Measurements from ENCODE around the gene FHAD1. TPM values are rescaled to one million over a fixed set of nuclear protein-coding genes. Genes with fewer than 3 reads are reported as not detected.

FHAD1 gene
- total and polyA plus RNA-seq, 10 of the 15 experiments (the other 5 are each of a cell fraction or from before 2014, with no cell fraction given), result 0.09 to 1.0 (median 0.32) TPM; not detected in 2

- RAD21 ChIA-PET (ENCODE audit: unreplicated experiment), result no interaction called here
- in situ Hi-C loops (cut with MboI), result no loop called here
- H2AFZ ChIP-seq (ENCODE audit: control insufficient read depth, low read depth, low read length), result no peak overlapping the region
- H3K9ac ChIP-seq (ENCODE audit: control insufficient read depth, insufficient read depth, low read length), result no peak overlapping the region
- H3K79me2 ChIP-seq (ENCODE audit: control insufficient read depth, insufficient read depth, low read length), result no peaks in the 10 kb centered on the region
- FAIRE-seq (no peak), DNase-seq (ENCODE audit: low read depth, low spot score) (no peak), ATAC-seq (no peak)
- H3K4me3 ChIP-seq, result no peak overlapping the region
- H4K20me1 ChIP-seq (ENCODE audit: control insufficient read depth, insufficient read depth), result no peaks in the 10 kb centered on the region
- SMC1A ChIA-PET (ENCODE audit: uncharacterized antibody, unreplicated experiment), result no interaction called here
- H3K9me3 ChIP-seq (replicated peaks; ENCODE audit: control insufficient read depth, insufficient read depth, low read length), result no peaks in the 10 kb centered on the region
- no peaks in the 10 kb centered on the region for H3K36me3 ChIP-seq (ENCODE audit: control insufficient read depth in 2 of 2, insufficient read depth in 2 of 2, low read length in 1 of 2)
- no peak for TF ChIP-seq PAX5 (IDR thresholded peaks at IDR 0.05; ENCODE audit: borderline replicate concordance, low read depth, low read length)
- no peak for TF ChIP-seq ATF2 (IDR thresholded peaks at IDR 0.05; ENCODE audit: low read length)
- TF ChIP-seq WRNIP1 (IDR thresholded peaks at IDR 0.05; ENCODE audit: borderline replicate concordance, low read depth, low read length), result no peak
- TF ChIP-seq CEBPZ (IDR thresholded peaks at IDR 0.05; ENCODE audit: low read depth, low read length), result no peak
- no peak for TF ChIP-seq POU2F2 (IDR thresholded peaks at IDR 0.05; ENCODE audit: borderline replicate concordance, low read depth, low read length)
- no peak for TF ChIP-seq BCL3 (IDR thresholded peaks at IDR 0.05; ENCODE audit: borderline replicate concordance, insufficient read depth, low read depth, low read length, poor library complexity, severe bottlenecking)
- TF ChIP-seq SUZ12 (IDR thresholded peaks at IDR 0.05; ENCODE audit: unreplicated experiment), result no peak
- no peak for TF ChIP-seq CBX3 (IDR thresholded peaks at IDR 0.05; ENCODE audit: borderline replicate concordance, low read depth)
- no peak for TF ChIP-seq USF1 (IDR thresholded peaks at IDR 0.05; ENCODE audit: borderline replicate concordance, extremely low read length, insufficient read depth, low read depth, low read length)
- TF ChIP-seq MXI1 (IDR thresholded peaks at IDR 0.05; ENCODE audit: low read depth, low read length), result no peak
- TF ChIP-seq BMI1 (IDR thresholded peaks at IDR 0.05; ENCODE audit: borderline replicate concordance), result no peak
- BruUV-seq (replicated peaks), result no TSS peak
- CTCF ChIA-PET, result no interaction called here
- H3K4me2 ChIP-seq (ENCODE audit: control insufficient read depth, insufficient read depth), result no peak overlapping the region
- 47% methylated on average over 19 of the region's 21 CpGs for WGBS (ENCODE audit: insufficient coverage, insufficient replicate concordance, low lambda C conversion rate, missing lambda C conversion rate)
- H3K4me1 ChIP-seq (ENCODE audit: control insufficient read depth, insufficient read depth, low read length), result no peaks in the 10 kb centered on the region
- POLR2A ChIA-PET, result no interaction called here
- H3K27ac ChIP-seq (ENCODE audit: control insufficient read depth, insufficient read depth), result no peak overlapping the region
- intact Hi-C loops (cut with micrococcal nuclease; ENCODE audit: unreplicated experiment), result no loop called here
- H3K27me3 ChIP-seq (replicated peaks in 1 of 2; ENCODE audit: control insufficient read depth in 2 of 2, insufficient read depth in 2 of 2, low read length in 1 of 2), result no peaks in the 10 kb centered on the region; a peak in 1 of 4 replicates
These were observed 124.9 kb downstream of the FHAD1 start for GRCh38 chr1:15371610-15372545.
